Kidney (tissue), 14 donors: ENCODE results near the gene GCNA. TPM values are rescaled to one million over a fixed set of nuclear protein-coding genes. Genes with fewer than 3 reads are reported as not detected.

Experiments used
- DNase-seq, 5 donors: peaks; one replicate each; pipeline ENCODE4 v3.0.0-alpha.2; 2013 to 2020
- FAIRE-seq: peaks from 2 replicates; lab custom pipeline; 2012; peaks lifted over from hg19 to GRCh38; lab: Jason Lieb, UNC
- H3K27ac ChIP-seq, 2 donors: one replicate each; pipeline ENCODE4 v1.7.0; 2013; ENCODE audit warnings: low read depth in 2 of 2, low read length in 2 of 2, inconsistent platforms in 1 of 2
- H3K27me3 ChIP-seq: one replicate; pipeline ENCODE4 v1.7.1; 2013; ENCODE audit warnings: low read length, inconsistent platforms; ENCODE audit not compliant: control insufficient read depth, insufficient read depth
- H3K36me3 ChIP-seq, 3 donors: one replicate each; pipeline versions ENCODE4 v1.7.0 to v1.7.1; 2013; ENCODE audit warnings: low read length in 3 of 3, control low read depth in 1 of 3, inconsistent platforms in 1 of 3; ENCODE audit not compliant: insufficient read depth in 3 of 3, control insufficient read depth in 2 of 3
- H3K4me1 ChIP-seq, 3 donors: one replicate each; pipeline versions ENCODE4 v1.7.0 to v1.7.1; 2013; ENCODE audit warnings: low read length in 3 of 3, inconsistent platforms in 1 of 3, low read depth in 1 of 3; ENCODE audit not compliant: control insufficient read depth in 2 of 3, insufficient read depth in 2 of 3
- H3K4me3 ChIP-seq, 3 donors: one replicate each; pipeline versions ENCODE4 v1.7.0 to v1.8.1; 2013; ENCODE audit warnings: low read length in 3 of 3, control low read depth in 1 of 3, inconsistent platforms in 1 of 3
- H3K9ac ChIP-seq, 3 donors: one replicate each; pipeline versions ENCODE4 v1.7.0 to v1.7.1; 2013; ENCODE audit warnings: low read length in 3 of 3, control low read depth in 1 of 3, inconsistent platforms in 1 of 3
- H3K9me3 ChIP-seq, 3 donors: one replicate each; pipeline versions ENCODE4 v1.7.0 to v1.7.1; 2013; ENCODE audit warnings: low read length in 3 of 3, control low read depth in 1 of 3, inconsistent platforms in 1 of 3; ENCODE audit not compliant: control insufficient read depth in 2 of 3, insufficient read depth in 1 of 3
- CTCF ChIP-seq: IDR thresholded peaks from 3 replicates; pipeline ENCODE4 v1.5.1; 2012; ENCODE audit warnings: mild to moderate bottlenecking, moderate library complexity, borderline replicate concordance; ENCODE audit not compliant: insufficient read depth; ENCODE audit errors: extremely low read depth
- intact Hi-C: fragments of 100-400 bp; cut with DNase I; formaldehyde crosslinking; loops from one replicate; pipeline ENCODE4 v1.11.1; 2022
- polyA plus RNA-seq: library from polyadenylated mRNA; stranded (reverse); fragments of 350-450 nt; fragmentation: Illumina TruSeq; extraction: RNeasy Lipid Tissue Mini Kit (QIAGEN cat#74804); gene quantifications from one replicate; pipeline ENCODE4 v1.2.3, GENCODE V29; 2014; ENCODE audit warnings: low read depth, low replicate concordance; ENCODE audit not compliant: insufficient read depth
- total RNA-seq: library from RNA; stranded (reverse); fragmentation: NEBNext Ultra II Directional; extraction: Animal tissue kit (Norgen Biotek cat#: 25700); gene quantifications from one replicate; pipeline ENCODE4 v1.2.1, GENCODE V29; 2021
- donor health status: control.
- donor health status: control.
- donor health status: control.
- donor health status: control.
- donor health status: control.
- donor health status: DM: yes; HTN: yes; CAD: no.
- donor health status: Normal renal cell carcinoma (clear cell type).

The GCNA gene
- total and polyA plus RNA-seq, 2 donors from 2014 or later: 1.6 to 2.7 TPM

GRCh38 chrX:71618303-71618721 is 40.1 kb downstream of the GCNA start, which contains the start of gene CXCR3:
Gene CXCR3 (minus strand): TSS chrX:71618511. CDS start chrX:71618449, 62 bp downstream.
- Histone ChIP-seq H3K4me1 (peaks cover 0 to 7% (median 5%) of the 10 kb centered on the region in 3 donors), H3K36me3 (no peaks in the 10 kb centered on the region), H3K27me3 (no peaks in the 10 kb centered on the region), H3K9me3 (no peaks in the 10 kb centered on the region), H3K9ac (no peak within 1 kb of the TSS), H3K27ac (peak within 1 kb of the TSS; percentile 28 to 43), H3K4me3 (no peak within 1 kb of the TSS)
- intact Hi-C loops: no loop called here
- DNase-seq (no peak), FAIRE-seq (no peak)
- TF ChIP-seq CTCF: no peak

- no peak for FAIRE-seq
- no peak overlapping the region for H3K9ac ChIP-seq
- intact Hi-C loops: no loop called here
These were observed 40.5 kb downstream of the GCNA start for GRCh38 chrX:71618787-71619186.

GRCh38 chrX:71619193-71619592 is 41.0 kb downstream of the GCNA start:
- Histone ChIP-seq H3K36me3 (no peaks in the 10 kb centered on the region), H3K27ac (no peak overlapping the region), H3K9ac (no peak overlapping the region), H3K27me3 (no peaks in the 10 kb centered on the region), H3K4me1 (peaks cover 0 to 10% (median 8%) of the 10 kb centered on the region in 3 donors), H3K4me3 (no peak overlapping the region), H3K9me3 (no peaks in the 10 kb centered on the region)
- FAIRE-seq: no peak
- intact Hi-C loops: no loop called here
- no peak for TF ChIP-seq CTCF
- no peak for DNase-seq

More at GRCh38 chrX:71618787-71619186, 40.5 kb downstream of the GCNA start:
- no peak for TF ChIP-seq CTCF
- Histone ChIP-seq H3K36me3 (no peaks in the 10 kb centered on the region), H3K27me3 (no peaks in the 10 kb centered on the region), H3K4me1 (peaks cover 0 to 9% (median 8%) of the 10 kb centered on the region in 3 donors), H3K9me3 (no peaks in the 10 kb centered on the region), H3K27ac (no peak overlapping the region), H3K4me3 (no peak overlapping the region)
- DNase-seq: no peak

GRCh38 chrX:71619986-71620385 is 41.7 kb downstream of the GCNA start:
- intact Hi-C loops: no loop called here
- Histone ChIP-seq H3K4me1 (peaks cover 0 to 10% (median 8%) of the 10 kb centered on the region in 3 donors), H3K27ac (no peak overlapping the region), H3K36me3 (no peaks in the 10 kb centered on the region), H3K9me3 (no peaks in the 10 kb centered on the region), H3K27me3 (no peaks in the 10 kb centered on the region), H3K9ac (no peak overlapping the region), H3K4me3 (no peak overlapping the region)
- FAIRE-seq (no peak), DNase-seq (no peak)
- no peak for TF ChIP-seq CTCF
